SIG-M5 treated with dmso at 0.1 percent for 504 hours (cell line): ENCODE measurements around the gene C1orf21.

Experiments
- DNase-seq: peaks from one replicate; lab custom pipeline; 2025; ENCODE audit not compliant: unreplicated experiment; lab: John Stamatoyannopoulos, UW

Gene C1orf21

DNA sequence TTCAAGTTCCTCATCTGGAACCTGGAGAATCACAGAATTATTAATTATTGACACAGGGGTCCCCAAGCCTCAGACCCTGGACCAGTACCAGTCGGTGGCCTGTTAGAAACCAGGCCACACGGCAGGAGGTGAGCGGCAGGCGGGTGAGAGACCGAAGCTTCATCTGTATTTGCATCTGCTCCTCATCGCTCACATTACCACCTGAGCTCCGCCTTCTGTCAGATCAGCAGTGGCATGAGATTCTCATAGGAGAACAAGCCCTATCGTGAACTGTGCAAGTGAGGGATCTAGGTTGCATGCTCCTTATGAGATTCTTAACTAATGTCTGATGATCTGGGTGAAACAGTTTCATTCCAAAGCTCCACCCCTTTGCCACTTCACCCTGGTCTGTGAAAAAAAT lies 125.9 kb downstream of the C1orf21 start:
- no peak for DNase-seq

DNA sequence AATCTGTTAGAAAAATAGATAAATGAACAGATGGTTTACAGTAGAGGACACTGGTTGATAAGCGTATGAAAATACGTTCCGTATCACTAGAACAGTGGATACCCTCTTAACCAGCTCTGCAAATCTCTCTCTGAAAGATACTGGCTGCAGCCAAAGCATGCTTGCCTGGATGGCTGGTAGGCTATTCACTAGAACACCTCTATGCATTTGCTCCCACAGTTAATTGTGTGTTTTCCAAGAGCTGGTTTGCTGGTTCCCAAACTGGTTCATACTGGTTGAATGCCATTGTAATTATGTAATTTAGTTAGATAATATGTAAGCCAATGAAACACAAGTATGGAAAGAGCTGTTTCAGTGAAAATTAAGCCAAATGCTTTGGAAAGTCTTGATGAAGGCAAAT lies 126.6 kb downstream of the C1orf21 start:
- DNase-seq, result no peak

- no peak for DNase-seq
Observed at GRCh38 chr1:184513966-184514365, 127.1 kb downstream of the C1orf21 start.

- no peak for DNase-seq
Observed at GRCh38 chr1:184514447-184514846, 127.6 kb downstream of the C1orf21 start.

GRCh38 chr1:184517130-184517529 lies 130.3 kb downstream of the C1orf21 start:
- no peak for DNase-seq

GRCh38 chr1:184518736-184519357 lies 132.0 kb downstream of the C1orf21 start:
- DNase-seq, result no peak

DNA sequence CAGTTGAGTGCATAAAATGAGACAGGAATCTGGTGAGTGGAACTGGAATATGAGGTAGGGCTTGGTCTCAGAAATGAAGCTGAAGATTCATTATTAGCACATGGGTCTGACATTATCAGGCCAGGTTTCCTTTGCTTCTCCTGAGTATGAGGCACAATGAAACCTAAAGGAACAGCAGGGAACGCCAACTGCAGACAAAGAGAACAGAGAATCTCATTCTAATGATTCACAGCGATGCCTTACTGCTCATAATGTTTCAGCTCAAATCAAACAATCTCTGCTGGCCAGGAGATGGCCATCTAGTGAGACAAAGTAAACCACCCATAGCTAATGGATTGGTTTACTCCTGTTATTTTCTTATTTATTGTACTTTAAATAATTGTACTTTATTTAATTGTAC lies 133.5 kb downstream of the C1orf21 start:
- DNase-seq, result no peak

GRCh38 chr1:184524248-184524647 lies 137.4 kb downstream of the C1orf21 start:
- no peak for DNase-seq

GRCh38 chr1:184527402-184527801 lies 140.6 kb downstream of the C1orf21 start:
- DNase-seq, result no peak

GRCh38 chr1:184530226-184530625 lies 143.4 kb downstream of the C1orf21 start:
- no peak for DNase-seq

- no peak for DNase-seq
Observed at GRCh38 chr1:184531296-184531695, 144.5 kb downstream of the C1orf21 start.

DNA sequence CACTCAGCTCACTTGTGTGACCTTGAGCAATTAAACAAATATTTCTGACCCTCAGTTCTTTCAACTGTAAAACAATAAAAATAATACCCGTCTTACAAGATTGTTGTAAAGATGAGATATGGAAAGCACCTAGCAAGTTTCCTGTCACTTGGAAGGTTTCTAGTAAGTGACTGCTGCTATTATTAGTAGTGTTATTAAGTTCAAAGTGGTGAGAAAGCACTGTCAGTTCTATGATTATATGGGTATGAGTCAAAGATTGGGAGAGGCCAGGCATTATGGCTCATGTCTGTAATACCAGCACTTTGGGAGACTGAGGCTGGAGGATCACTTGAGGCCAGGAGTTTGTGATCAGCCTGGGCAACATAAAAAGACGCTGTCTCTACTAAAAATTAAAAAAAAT lies 145.4 kb downstream of the C1orf21 start:
- no peak for DNase-seq

DNA sequence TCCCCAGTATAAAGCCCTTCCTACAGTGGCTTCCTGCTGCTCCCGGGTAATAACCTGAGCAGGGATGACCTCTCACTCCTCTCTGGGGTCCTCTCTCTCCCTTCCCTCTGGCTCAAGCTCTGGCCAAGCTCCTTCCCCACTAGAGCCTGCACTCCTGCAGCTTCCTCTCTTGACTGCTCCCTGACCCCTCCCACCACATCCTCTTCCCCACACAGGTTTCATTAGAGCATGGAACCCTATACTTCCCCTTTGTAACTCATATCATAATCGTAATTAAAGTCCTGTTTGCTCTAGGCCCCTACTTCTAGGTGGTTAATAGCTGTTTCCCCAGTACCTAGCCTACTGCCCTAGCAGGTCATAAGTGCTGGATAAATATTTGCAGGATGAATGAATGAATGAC lies 146.2 kb downstream of the C1orf21 start:
- peak; percentile 80 for DNase-seq

DNA sequence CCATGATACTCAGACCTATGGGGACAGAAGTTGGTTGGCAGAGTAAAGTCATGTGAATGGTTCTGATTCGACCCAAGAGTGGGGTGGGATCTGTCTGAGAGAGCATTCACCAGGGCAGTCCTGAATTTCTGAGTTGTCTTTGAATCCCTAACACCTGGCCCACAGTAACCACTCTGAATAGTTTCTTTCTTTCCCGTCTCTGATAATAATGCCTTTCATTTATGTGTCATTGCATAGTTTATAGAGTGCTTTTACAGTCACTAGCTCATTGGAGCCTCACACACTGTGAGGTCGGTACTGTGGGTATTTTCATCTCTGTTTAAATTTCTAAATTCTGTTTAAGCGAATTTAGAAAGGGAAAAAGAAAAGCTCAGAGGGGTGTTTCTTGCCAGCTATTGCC lies 147.1 kb downstream of the C1orf21 start:
- DNase-seq, result no peak

DNA sequence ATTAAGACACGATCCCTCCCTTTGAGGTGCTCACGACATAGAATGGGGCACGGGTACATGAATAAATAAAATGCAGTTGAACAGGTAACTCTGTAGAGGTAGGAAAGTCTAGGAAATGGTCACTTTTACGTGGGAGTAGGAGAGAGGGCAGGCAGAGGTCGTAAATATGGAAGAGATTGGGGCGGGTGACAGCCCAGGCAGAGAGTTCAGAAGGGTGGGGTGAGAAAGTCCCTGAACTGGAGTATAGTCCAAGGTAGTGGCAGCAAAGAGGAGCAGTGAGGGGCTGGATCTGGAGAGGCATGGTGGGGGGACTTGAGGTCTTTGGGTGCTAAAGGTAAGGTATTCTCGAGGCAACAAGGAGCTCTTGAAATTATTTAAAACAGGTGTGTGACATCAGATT lies 147.9 kb downstream of the C1orf21 start:
- DNase-seq, result no peak

GRCh38 chr1:184535191-184535970 lies 148.6 kb downstream of the C1orf21 start:
- no peak for DNase-seq

- DNase-seq, result no peak
Observed at GRCh38 chr1:184536246-184536985, 149.6 kb downstream of the C1orf21 start.

- no peak for DNase-seq
Observed at GRCh38 chr1:184539580-184539979, 152.8 kb downstream of the C1orf21 start.

DNA sequence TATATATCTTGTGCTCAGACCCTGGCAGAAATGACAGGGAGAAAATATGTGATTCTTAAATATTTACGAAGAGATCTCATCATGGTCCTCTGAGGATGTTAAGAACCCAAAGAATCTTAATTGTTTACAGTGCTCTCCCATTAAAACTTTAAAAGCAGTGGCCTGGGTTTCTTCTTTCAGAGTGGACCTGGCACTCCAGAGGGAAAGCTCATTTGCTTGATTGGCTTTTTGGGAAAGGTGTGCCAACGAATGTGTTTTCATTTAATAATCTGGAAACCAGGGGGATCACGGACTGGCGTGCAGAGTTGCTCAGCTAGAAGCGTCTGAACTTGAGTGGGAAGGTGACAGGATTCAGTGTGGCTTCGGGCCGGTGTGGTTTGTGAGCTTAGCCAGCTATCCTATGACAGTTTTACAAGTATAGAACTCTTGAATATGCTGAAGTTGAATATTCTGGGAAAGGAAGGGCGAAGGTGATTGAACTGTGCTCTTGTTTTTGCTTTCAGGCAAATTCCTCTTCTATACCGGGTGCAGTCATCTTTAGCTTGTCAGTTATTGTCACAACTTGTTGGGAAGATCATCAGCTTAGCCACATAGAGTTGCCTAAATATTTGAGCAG lies 154.8 kb downstream of the C1orf21 start:
- no peak for DNase-seq

DNA sequence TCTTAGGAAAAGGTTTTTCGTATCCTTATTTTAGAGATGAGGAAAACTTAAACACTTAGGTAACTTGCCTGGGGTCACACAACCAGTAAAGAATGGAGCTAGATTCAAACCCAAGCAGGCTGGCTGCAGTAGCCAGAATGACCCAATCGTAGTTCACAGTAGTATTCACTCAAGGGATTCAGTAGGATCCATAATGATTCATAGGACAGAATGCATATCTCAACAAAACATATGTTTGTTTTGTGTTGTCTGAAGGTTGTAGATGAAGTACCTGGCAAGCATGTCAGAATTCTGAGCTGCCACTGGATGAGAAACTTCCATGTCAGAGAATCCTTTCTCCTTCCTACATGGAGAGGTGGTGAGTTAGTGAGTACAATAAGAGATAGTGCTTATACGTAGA lies 155.5 kb downstream of the C1orf21 start:
- no peak for DNase-seq

DNA sequence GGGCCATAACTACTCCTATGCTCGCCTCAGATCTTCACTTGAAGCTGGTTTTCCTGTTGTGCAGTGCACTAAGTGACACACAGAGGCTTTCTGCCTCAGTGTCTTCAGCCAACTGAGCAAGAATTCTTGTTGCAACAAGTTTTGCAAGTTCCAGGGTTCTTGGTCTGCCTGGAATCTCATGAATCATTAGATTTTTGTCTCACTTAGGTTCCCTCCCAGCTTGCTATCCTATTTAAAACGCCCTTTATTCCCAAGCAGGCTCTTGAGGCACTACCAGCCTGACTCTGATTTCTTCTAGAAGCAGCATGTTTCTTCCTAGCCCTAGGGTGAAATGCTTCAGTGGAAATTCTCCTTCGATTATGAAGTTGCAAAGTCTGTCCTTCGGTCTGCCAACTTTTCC lies 158.8 kb downstream of the C1orf21 start:
- peak; percentile 36 for DNase-seq

DNA sequence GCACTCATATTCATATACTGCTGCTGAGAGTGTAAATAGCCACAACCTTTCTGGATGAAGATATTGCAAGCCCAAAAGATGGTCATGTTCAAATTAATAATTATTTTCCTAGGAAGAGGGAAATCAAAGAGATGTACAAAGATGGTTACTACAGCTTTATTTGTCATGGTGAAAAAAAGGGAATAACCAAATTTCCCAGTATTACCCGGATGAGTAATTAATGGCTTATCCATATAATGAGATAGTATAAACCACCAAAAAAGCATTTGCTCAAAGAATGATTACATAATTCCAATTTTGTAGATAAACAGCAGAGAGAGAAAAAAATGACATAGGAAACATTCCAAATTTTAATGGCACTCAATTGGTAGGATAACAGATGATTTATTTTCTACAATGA lies 165.6 kb downstream of the C1orf21 start:
- DNase-seq, result no peak
